Esophagus squamous epithelium (tissue), 5 donors: Measurements from ENCODE around the gene SH3GL2. TPM values are rescaled to one million over a fixed set of nuclear protein-coding genes. Genes with fewer than 3 reads are reported as not detected.

ENCODE experiments used
- DNase-seq: peaks from one replicate; lab custom pipeline; 2025; lab: John Stamatoyannopoulos, UW
- H3K27ac ChIP-seq, 4 donors: fragments of 200-600 bp; sonication (generic); one replicate each; pipeline ENCODE4 v1.5.1; 2016 to 2019; ENCODE audit warnings: mild to moderate bottlenecking in 1 of 4
- H3K27me3 ChIP-seq, 4 donors: fragments of 200-600 bp; sonication (generic); 1 replicate in 3 of 4; 2 replicates in 1 of 4; pipeline versions ENCODE4 v1.5.1 to v1.6.0; 2017 to 2021; ENCODE audit warnings: antibody characterized with exemption in 1 of 4
- H3K36me3 ChIP-seq, 3 donors: fragments of 200-600 bp; sonication (generic); one replicate each; pipeline ENCODE4 v1.5.1; 2016 to 2019
- H3K4me1 ChIP-seq, 3 donors: fragments of 200-600 bp; sonication (generic); one replicate each; pipeline ENCODE4 v1.5.1; 2017 to 2019
- H3K4me3 ChIP-seq, 4 donors: fragments of 200-600 bp; sonication (generic); 1 replicate in 3 of 4; 2 replicates in 1 of 4; pipeline ENCODE4 v1.5.1; 2016 to 2019; ENCODE audit warnings: mild to moderate bottlenecking in 2 of 4, moderate library complexity in 1 of 4
- H3K9me3 ChIP-seq, 3 donors: fragments of 200-600 bp; sonication (generic); one replicate each; pipeline ENCODE4 v1.5.1; 2016 to 2019
- CTCF ChIP-seq, 6 experiments: fragments of 450-650 bp in 4 of 6; fragments of 200-600 bp in 2 of 6; sonication (generic) in 2 of 6; IDR thresholded peaks; one replicate each; pipeline ENCODE4 v1.5.1; 2016 to 2019; ENCODE audit warnings: antibody characterized with exemption in 6 of 6, mild to moderate bottlenecking in 4 of 6, moderate library complexity in 4 of 6
- POLR2A ChIP-seq, 4 donors: fragments of 450-650 bp; IDR thresholded peaks; one replicate each; pipeline ENCODE4 v1.6.1; 2017; ENCODE audit warnings: antibody characterized with exemption in 4 of 4, mild to moderate bottlenecking in 4 of 4, moderate library complexity in 3 of 4
- WGBS, 2 donors: methylation state at CpG; one replicate each; pipeline ENCODE4 v1.1.5; 2018; 5-methylcytosine and 5-hydroxymethylcytosine counted together
- intact Hi-C: fragments of 100-400 bp; cut with DNase I; formaldehyde crosslinking; loops from one replicate; pipeline ENCODE4 v1.15.0; 2022
- total RNA-seq, 4 donors: library from RNA; depleted of rRNA; stranded (reverse); fragments of >200 nt; gene quantifications; one replicate each; pipeline ENCODE4 v1.1.0, GENCODE V29; 2016
- donor health status: DM: yes; HTN: yes; CAD: no.

SH3GL2 gene
- total RNA-seq, 4 donors from 2014 or later: 0.19 TPM; not detected in 3

- intact Hi-C loops: no loop called here
- TF ChIP-seq POLR2A (IDR thresholded peaks at IDR 0.05): no peak
- TF ChIP-seq CTCF (IDR thresholded peaks at IDR 0.05): no peak
- no peak for DNase-seq
- Histone ChIP-seq H3K27me3 (no peaks in the 10 kb centered on the region), H3K27ac (no peak overlapping the region), H3K4me1 (no peaks in the 10 kb centered on the region), H3K36me3 (no peaks in the 10 kb centered on the region), H3K4me3 (no peak overlapping the region), H3K9me3 (no peaks in the 10 kb centered on the region)
Measured at GRCh38 chr9:17648516-17648915, 69.7 kb downstream of the SH3GL2 start.

GRCh38 chr9:17651725-17652124 is 72.9 kb downstream of the SH3GL2 start:
- 50 to 56% methylated on average over 1 of the region's 1 CpG for WGBS, 2 donors
- Histone ChIP-seq H3K4me3 (no peak overlapping the region), H3K27ac (no peak overlapping the region), H3K36me3 (no peaks in the 10 kb centered on the region), H3K4me1 (no peaks in the 10 kb centered on the region), H3K27me3 (no peaks in the 10 kb centered on the region), H3K9me3 (no peaks in the 10 kb centered on the region)
- intact Hi-C loops: no loop called here
- no peak for TF ChIP-seq CTCF (IDR thresholded peaks at IDR 0.05)
- TF ChIP-seq POLR2A (IDR thresholded peaks at IDR 0.05): no peak
- no peak for DNase-seq

GRCh38 chr9:17653947-17654465 is 75.1 kb downstream of the SH3GL2 start:
- H3K27me3 ChIP-seq: no peaks in the 10 kb centered on the region
- no peaks in the 10 kb centered on the region for H3K4me1 ChIP-seq
- no peaks in the 10 kb centered on the region for H3K36me3 ChIP-seq
- H3K9me3 ChIP-seq: no peaks in the 10 kb centered on the region
- no peak overlapping the region for H3K4me3 ChIP-seq
- no peak for DNase-seq
- H3K27ac ChIP-seq: no peak overlapping the region
- intact Hi-C loops: no loop called here
- TF ChIP-seq CTCF (IDR thresholded peaks at IDR 0.05) (no peak), POLR2A (IDR thresholded peaks at IDR 0.05) (no peak)
- WGBS, 2 donors: 61 to 66% methylated on average over 4 of the region's 4 CpGs

- Histone ChIP-seq H3K27me3 (no peaks in the 10 kb centered on the region), H3K27ac (no peak overlapping the region), H3K36me3 (no peaks in the 10 kb centered on the region), H3K4me3 (no peak overlapping the region), H3K4me1 (no peaks in the 10 kb centered on the region), H3K9me3 (no peaks in the 10 kb centered on the region)
- TF ChIP-seq CTCF (IDR thresholded peaks at IDR 0.05): no peak
- TF ChIP-seq POLR2A (IDR thresholded peaks at IDR 0.05): no peak
- DNase-seq: no peak
- 42 to 55% methylated on average over 1 of the region's 1 CpG for WGBS, 2 donors
- intact Hi-C loops: no loop called here
Measured at GRCh38 chr9:17656889-17657288, 78.0 kb downstream of the SH3GL2 start.

GRCh38 chr9:17658237-17658636 is 79.4 kb downstream of the SH3GL2 start:
- Histone ChIP-seq H3K27ac (no peak overlapping the region), H3K4me1 (no peaks in the 10 kb centered on the region), H3K27me3 (no peaks in the 10 kb centered on the region), H3K9me3 (no peaks in the 10 kb centered on the region), H3K4me3 (no peak overlapping the region), H3K36me3 (no peaks in the 10 kb centered on the region)
- intact Hi-C loops: no loop called here
- 38% methylated on average over 2 of the region's 2 CpGs for WGBS, 2 donors
- TF ChIP-seq CTCF (IDR thresholded peaks at IDR 0.05): no peak
- no peak for TF ChIP-seq POLR2A (IDR thresholded peaks at IDR 0.05)
- DNase-seq: no peak
